Right kidney (tissue), 1 donor: ENCODE data around the gene PLCL2.

Experiments used
- DNase-seq: peaks from one replicate; pipeline ENCODE4 v3.0.0-alpha.2; 2016

The PLCL2 gene

DNA sequence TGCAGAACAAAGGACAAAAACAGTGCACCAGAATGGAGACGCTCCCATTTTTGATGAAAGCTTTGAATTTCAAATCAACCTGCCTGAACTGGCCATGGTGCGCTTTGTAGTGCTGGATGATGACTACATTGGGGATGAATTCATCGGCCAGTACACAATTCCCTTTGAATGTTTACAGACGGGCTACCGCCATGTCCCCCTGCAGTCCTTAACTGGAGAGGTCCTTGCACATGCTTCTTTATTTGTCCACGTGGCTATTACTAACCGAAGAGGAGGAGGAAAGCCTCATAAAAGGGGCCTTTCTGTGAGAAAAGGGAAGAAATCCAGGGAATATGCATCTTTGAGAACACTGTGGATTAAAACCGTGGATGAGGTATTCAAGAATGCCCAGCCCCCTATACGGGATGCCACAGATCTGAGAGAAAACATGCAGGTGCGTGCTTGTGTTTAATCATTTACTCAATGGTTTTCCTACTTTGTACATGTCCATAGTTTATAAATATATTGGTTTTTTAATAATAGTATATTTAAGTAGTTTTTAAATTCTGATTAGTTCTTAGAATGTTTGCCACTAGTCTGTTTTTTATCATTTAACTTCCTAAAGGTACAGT lies 127.1 kb downstream of the PLCL2 start:
- DNase-seq = no peak

GRCh38 chr3:17013050-17013449 lies 128.3 kb downstream of the PLCL2 start:
- DNase-seq = no peak

DNA sequence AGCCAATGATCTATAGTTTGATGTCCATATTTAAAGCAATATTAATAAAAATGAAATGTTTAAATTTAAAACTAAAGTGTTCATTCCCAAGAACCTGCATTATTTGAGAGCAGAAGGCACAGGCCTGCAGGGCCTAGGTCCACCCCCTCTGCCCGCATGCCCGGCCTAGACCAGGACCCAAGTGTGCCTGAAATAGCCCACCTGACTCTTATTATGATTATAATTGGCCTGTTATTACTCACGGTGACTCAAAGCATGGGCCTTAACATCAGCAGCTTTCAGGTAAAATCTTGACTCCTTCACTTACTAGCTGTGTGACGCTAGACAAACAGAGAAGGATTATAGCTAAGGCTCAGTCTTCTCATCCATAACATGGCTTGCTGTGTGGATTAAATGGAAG lies 128.8 kb downstream of the PLCL2 start:
- DNase-seq = no peak

DNA sequence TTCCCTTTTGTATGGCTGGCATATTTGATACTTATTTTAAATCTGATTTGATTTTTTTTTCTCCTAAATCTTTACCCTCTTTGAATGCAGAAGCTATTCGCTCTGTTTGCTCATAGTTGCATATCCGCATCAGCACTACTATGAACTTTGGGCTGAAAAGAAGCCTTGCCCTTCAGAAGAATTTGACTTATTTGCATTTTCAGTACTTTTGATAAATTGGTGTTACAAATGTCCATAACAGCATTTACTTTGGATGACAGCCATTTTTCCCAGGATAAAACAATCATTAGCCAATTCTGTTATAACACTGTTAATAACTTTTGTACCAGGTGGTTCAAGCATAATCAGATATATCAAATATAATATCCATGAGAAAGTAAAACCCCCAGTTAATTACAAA lies 129.5 kb downstream of the PLCL2 start:
- DNase-seq = no peak

DNA sequence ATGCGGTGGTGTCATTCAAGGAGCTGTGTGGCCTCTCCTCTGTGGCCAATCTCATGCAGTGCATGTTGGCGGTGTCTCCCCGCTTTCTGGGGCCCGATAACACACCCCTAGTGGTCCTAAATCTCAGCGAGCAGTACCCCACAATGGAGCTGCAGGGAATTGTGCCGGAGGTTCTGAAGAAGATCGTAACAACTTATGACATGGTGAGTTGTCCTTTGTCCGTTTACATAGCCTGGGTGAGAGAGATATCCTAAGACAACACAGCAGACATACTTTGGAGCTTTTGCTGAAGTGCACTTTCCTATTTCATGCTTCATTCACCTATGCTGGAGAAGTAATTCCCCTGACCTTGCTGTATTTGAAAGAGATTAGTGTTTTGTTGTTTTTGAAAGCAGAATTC lies 130.0 kb downstream of the PLCL2 start:
- DNase-seq = no peak

DNA sequence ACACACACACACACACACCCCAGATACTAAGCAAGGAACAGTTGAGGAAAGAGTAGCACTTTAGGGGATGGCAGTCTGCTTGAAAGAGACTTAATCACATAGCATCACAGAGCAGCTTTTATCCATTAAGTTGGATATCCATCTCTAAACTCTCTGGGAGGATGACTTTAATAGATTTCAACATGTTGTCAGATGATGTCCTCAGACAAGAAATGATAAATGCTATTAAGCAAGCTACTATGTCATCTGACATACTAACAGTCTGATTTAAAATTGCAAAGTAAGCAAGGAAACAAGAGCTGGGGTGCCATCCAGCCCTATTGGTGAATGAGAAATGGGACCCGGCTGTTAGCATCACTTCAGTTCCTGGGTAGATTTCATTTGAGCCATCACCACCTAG lies 136.9 kb downstream of the PLCL2 start:
- DNase-seq = no peak

- no peak for DNase-seq
Measured at GRCh38 chr3:17023006-17023664, 138.4 kb downstream of the PLCL2 start.

DNA sequence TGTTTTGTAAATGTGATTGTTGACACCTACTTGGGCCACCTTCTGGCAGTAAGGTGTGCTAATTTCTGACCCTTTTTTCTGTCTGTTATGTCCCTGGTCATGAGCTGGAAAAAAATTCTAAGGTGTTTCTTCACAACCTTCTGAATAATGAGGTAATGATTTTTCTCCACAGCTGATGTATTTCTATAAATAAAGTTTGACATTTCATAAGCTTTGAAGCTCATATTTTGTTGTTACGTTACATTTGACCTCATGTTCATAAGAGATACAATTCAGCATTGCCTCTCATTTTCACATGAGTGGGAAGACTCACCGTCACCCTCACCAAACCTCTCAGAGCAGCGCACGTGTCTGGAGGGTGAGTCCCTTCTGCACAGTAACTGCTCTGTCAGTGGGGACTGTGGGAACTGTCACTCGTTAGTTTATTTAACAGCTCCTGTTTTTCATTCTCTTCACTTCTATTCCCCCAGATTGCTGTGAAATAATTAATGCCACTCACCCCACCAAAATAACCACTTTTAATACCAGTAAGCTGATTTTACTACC lies 140.9 kb downstream of the PLCL2 start:
- DNase-seq = no peak

DNA sequence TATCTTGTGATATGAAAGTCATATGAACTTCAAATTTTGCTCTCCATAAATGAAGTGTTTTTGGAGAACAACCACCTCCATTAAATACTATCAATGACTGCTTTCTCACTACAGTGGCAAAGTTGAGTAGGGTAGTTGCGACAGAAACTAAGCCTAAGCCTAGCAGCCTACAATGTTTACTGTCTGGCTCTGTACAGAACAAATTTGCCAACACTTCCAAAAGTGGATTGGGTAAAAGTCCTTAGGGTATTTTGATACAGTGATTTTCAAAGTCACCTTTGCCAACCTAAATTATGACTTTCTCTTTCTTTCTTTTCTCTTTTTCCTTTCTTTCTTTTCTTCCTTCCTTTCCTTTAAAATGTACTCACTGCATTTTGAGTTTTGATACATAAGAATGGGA lies 142.6 kb downstream of the PLCL2 start:
- no peak for DNase-seq

GRCh38 chr3:17028363-17028762 lies 143.6 kb downstream of the PLCL2 start:
- DNase-seq = no peak

- DNase-seq = no peak
Measured at GRCh38 chr3:17030438-17030837, 145.7 kb downstream of the PLCL2 start.

DNA sequence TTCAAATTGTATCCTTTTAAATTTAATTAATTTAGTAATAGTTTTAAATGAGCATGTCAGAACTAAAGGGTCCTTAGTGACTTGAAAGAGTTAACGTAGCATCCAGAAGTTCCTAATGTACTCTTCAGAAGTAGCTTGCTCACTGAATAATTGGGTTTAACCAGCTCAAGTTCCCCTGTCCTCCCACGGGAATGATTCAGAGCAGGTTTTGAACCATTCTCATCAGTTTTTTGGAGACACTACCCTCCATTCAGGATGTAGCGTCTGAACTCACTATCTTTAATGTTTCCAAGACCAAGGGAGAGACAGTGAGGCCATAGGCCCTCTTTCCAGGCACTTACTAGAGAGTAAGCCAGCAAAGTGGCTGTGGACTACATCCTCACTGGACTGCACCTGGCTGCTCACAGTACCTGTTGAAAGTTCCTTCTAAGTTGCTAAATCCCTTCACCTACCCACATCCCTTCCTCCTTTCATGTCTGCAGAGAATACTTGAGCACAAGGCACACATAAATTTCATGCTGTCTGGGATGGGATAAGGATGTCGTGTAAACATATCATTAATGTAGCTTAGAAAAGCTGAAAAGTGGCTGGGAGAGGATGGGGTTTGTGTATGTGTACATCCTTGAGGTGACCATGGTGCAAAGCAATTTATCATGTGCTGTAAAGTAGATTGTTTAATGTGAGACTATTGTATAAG lies 146.3 kb downstream of the PLCL2 start:
- no peak for DNase-seq

DNA sequence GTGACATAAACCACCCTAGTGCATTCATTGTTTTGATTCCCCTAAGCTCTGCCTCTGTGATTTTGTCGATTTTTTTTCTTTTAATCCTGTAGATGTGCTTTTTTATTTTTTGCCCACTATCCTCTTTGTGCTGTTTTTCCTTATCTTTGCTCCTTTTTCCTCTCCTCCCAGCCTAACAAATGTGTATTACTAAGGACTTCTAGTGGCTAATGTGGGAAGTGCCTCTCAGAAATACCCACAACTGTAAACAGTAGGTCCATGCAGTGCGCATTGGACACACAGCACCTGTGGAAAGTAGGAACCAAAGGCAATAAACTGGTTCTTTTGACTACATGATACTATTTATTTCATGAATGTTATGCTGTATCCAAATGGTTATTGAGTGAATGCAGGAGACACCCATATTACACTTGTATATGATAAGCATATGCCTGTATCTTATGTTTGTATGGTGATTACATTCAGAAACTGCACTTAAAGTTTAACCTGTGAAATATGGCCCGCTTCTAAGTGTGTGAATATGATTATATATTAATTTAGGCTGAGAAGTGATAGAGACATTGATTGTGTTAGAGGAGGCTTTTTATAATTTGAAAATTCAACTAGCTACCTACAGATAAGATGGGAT lies 147.8 kb downstream of the PLCL2 start:
- DNase-seq = no peak

GRCh38 chr3:17033516-17034168 lies 148.9 kb downstream of the PLCL2 start:
- DNase-seq = no peak

GRCh38 chr3:17035033-17035432 lies 150.3 kb downstream of the PLCL2 start:
- DNase-seq = no peak

DNA sequence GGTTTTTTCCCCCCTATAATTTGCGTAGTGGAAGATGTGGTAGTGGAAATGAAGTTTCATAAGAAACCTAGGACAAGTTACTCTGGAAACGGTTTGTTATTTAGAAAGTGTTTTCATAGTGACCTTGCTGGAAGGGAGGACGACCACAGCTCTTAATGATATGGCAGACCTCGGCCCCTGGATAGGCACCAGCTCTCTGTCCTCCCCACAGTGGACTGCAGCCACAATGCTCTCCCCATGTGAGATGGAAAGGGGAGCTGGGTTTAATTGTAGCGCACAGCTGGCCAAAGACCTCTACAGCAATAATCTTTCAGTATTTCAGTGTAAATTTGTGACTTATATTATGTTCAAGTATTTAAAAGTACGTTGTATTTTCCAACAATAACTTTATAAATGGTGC lies 151.2 kb downstream of the PLCL2 start:
- no peak for DNase-seq

DNA sequence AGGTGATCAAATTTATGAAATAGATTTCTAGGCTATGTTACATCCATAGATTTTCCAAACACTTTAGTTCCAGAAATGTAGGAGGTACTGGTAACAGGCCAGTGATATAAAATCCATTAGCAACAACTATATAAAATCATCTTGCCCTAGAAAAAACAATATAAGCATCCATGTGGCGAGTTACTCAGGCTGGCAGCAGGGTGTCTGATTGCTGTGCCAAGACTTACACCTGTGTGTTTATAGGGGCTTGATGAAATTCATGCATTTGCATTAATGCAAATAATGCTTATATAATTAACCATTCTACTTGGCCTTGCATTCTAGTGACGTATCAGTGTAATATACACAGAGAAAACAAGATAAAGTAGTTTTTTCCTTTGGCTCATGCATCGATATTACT lies 153.4 kb downstream of the PLCL2 start:
- DNase-seq = no peak

DNA sequence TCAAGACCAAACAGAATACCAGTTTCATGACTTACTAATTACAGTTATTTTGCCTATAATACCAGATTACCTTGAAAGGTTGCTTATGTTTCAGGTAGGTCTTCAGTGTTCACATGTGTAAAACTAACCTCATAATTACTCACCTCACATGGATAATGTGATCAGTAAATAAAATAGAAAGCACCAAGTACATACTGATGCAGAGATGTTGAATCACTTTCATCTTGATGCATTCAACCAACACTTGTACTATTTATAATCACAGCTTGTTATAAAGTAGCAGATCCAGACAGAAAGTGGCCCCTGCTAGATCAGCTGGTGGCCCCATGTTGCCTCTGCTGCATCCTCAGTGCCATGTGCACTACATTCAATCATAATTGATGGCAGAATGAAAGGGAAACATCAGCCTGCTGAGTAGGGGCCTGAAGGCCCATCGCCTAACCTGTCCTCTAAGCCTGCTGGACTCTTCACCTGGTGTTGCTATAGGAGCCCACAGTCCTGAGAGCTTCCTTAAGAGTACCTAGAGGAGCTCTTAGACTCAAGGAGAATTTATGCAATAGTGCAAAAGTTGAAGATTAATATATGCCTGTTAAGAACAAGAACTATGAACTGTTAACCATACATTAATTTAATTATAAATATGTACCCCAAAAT lies 154.3 kb downstream of the PLCL2 start:
- no peak for DNase-seq

GRCh38 chr3:17039594-17039993 lies 154.8 kb downstream of the PLCL2 start:
- no peak for DNase-seq

- no peak for DNase-seq
Measured at GRCh38 chr3:17040322-17040989, 155.7 kb downstream of the PLCL2 start.

- no peak for DNase-seq
Measured at GRCh38 chr3:17040990-17041377, 156.2 kb downstream of the PLCL2 start.

DNA sequence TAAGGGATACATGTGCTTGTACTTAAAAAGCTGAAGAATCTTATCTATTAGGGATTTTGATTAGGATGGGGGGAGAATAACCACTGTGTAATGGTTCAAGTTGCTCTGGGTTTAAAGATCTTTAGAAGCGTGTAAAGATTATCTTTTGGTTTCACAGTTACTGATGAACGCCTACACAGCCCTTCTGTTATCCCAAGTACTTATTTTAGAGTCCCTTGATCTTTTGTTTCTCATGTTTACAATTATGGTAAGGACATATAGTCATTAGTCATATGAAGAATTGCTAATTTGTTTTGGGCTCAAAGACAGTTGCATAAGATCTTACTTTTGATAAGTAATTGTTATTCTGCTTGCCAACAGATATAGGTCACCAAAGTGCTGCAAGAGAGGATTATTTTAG lies 160.1 kb downstream of the PLCL2 start:
- DNase-seq = no peak
